GM13977 (cell line): ENCODE measurements around the gene CNTNAP1.

Experiments
- DNase-seq: peaks from one replicate; pipeline ENCODE4 v3.0.0; 2012; ENCODE audit warnings: low spot score
- CTCF ChIP-seq: IDR thresholded peaks from 2 replicates; pipeline ENCODE4 v1.5.1; 2012; ENCODE audit warnings: mild to moderate bottlenecking, control low read depth; ENCODE audit not compliant: insufficient read depth; ENCODE audit errors: extremely low read depth, missing control alignments
- in situ Hi-C: fragments of 300-500 bp; cut with MboI; formaldehyde crosslinking; loops from one replicate; pipeline ENCODE4 v1.12.0; 2022; ENCODE audit warnings: low sequenced_read_pairs, low pct_unique_long_range_greater_than_20kb, mixed read lengths, inconsistent platforms; ENCODE audit not compliant: unreplicated experiment

The CNTNAP1 gene

GRCh38 chr17:42678951-42679491 is 3.3 kb upstream of the CNTNAP1 start:
- DNase-seq = peak; percentile 76
- in situ Hi-C loops = no loop called here
- TF ChIP-seq CTCF = peak; percentile 24

GRCh38 chr17:42679492-42680330 is 2.6 kb upstream of the CNTNAP1 start:
- DNase-seq = peak; percentile 89
- TF ChIP-seq CTCF = peak; percentile 92
- in situ Hi-C loops = loop anchor here (10.0 kb wide), 1 partner anchor 105 kb away; the partner anchor contains the start of gene PSMC3IP

GRCh38 chr17:42680331-42680808 is 2.0 kb upstream of the CNTNAP1 start:
- in situ Hi-C loops = loop anchor here (10.0 kb wide), 1 partner anchor 106 kb away; the partner anchor contains the start of gene PSMC3IP
- TF ChIP-seq CTCF = no peak
- peak; percentile 60 for DNase-seq

GRCh38 chr17:42682722-42683403 is 532 bp downstream of the CNTNAP1 start:
- no peak for TF ChIP-seq CTCF
- peak; percentile 77 for DNase-seq
- in situ Hi-C loops = loop anchor here (10.0 kb wide), 1 partner anchor 108 kb away; the partner anchor contains the start of gene PSMC3IP

GRCh38 chr17:42683407-42684034 is 1.2 kb downstream of the CNTNAP1 start:
- no peak for TF ChIP-seq CTCF
- in situ Hi-C loops = loop anchor here (10.0 kb wide), 1 partner anchor 109 kb away; the partner anchor contains the start of gene PSMC3IP
- peak; percentile 79 for DNase-seq

GRCh38 chr17:42684929-42685556 is 2.7 kb downstream of the CNTNAP1 start:
- TF ChIP-seq CTCF = no peak
- DNase-seq = no peak
- in situ Hi-C loops = loop anchor here (10.0 kb wide), 1 partner anchor 110 kb away; the partner anchor contains the start of gene PSMC3IP
